ENCODE measurements around the gene TCFL5. TPM values are rescaled to one million over a fixed set of nuclear protein-coding genes. Genes with fewer than 3 reads are reported as not detected.
A peak's percentile ranks its signal among the peaks of the same experiment; 100 is the strongest.

Gene TCFL5
- total RNA-seq, 1 experiment from 2014 or later, result 29.3 TPM

DNA sequence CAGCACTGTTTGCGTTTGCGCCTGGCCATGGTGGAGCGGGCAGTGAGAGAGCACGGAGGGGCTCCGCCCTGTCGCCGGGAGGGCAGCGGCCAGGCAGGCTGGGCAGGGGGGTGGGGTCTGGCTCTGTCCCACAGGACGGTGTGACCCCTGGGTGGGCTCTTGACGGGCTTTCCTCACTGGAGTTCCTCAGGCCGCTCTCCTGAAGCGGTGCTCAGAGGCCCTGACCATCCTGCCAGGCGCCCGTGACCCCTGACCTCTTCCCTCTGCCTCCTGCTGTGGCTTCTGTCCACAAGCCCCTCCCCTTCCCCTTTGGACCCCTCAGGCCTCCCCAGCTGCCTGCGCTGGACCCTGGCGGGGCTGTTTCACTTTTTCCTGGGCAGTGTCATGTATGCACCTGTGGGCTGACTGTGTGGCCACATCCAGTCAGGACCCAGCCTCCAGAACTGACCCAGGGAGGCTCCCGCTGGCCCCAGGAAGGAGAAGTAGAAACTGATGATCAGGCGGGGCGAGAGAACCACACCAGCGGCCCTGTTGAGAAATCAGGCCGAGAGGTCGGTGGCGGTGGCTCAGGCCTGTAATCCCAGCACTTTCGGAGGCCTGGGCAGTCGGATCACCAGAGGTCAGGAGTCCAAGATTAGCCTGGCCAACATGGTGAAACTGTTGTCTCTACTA lies 55.8 kb downstream of the TCFL5 start:
- Histone ChIP-seq H2AFZ (peak overlapping the region; percentile 71; the same call in 1 of the 2 replicates), H3K27me3 (ENCODE audit: insufficient read depth, low read depth) (no peaks in the 10 kb centered on the region), H3K4me3 (peak overlapping the region; percentile 83), H3K79me2 (ENCODE audit: low read depth) (peaks cover 30% of the 10 kb centered on the region), H3F3A (ENCODE audit: insufficient read depth, low read depth) (peaks cover 39% of the 10 kb centered on the region), H3K4me2 (peak overlapping the region; percentile 97), H3K4me1 (replicated peaks; ENCODE audit: insufficient read depth) (peaks cover 14% of the 10 kb centered on the region), H3K36me3 (ENCODE audit: low read depth) (peaks cover 14% of the 10 kb centered on the region), H3K9me3 (ENCODE audit: insufficient read depth, low read depth) (no peaks in the 10 kb centered on the region), H3K27ac (no peak overlapping the region), H3K9me2 (ENCODE audit: insufficient read depth) (no peaks in the 10 kb centered on the region), H4K20me1 (ENCODE audit: insufficient read depth) (peaks cover 41% of the 10 kb centered on the region)
- intact Hi-C loops (cut with micrococcal nuclease; ENCODE audit: unreplicated experiment), result loop anchor here (5.0 kb wide), 1 partner anchor 184 kb away; no protein-coding TSS in a partner anchor
- ChIA-PET CTCF (interaction anchor here (1.5 kb wide), 1 partner anchor 17 kb away, joined by 5 read pairs; no protein-coding TSS in a partner anchor), POLR2A (ENCODE audit: unreplicated experiment) (no interaction called here)
- no peak for DNase-seq
- TF ChIP-seq, protein P1, sequence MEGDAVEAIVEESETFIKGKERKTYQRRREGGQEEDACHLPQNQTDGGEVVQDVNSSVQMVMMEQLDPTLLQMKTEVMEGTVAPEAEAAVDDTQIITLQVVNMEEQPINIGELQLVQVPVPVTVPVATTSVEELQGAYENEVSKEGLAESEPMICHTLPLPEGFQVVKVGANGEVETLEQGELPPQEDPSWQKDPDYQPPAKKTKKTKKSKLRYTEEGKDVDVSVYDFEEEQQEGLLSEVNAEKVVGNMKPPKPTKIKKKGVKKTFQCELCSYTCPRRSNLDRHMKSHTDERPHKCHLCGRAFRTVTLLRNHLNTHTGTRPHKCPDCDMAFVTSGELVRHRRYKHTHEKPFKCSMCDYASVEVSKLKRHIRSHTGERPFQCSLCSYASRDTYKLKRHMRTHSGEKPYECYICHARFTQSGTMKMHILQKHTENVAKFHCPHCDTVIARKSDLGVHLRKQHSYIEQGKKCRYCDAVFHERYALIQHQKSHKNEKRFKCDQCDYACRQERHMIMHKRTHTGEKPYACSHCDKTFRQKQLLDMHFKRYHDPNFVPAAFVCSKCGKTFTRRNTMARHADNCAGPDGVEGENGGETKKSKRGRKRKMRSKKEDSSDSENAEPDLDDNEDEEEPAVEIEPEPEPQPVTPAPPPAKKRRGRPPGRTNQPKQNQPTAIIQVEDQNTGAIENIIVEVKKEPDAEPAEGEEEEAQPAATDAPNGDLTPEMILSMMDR (conservative IDR thresholded peaks at IDR 0.05), result no peak
- TF ChIP-seq EZH2 (IDR thresholded peaks at IDR 0.05; ENCODE audit: low read depth), result no peak
- BruUV-seq (replicated peaks), result TSS peak; percentile 13

DNA sequence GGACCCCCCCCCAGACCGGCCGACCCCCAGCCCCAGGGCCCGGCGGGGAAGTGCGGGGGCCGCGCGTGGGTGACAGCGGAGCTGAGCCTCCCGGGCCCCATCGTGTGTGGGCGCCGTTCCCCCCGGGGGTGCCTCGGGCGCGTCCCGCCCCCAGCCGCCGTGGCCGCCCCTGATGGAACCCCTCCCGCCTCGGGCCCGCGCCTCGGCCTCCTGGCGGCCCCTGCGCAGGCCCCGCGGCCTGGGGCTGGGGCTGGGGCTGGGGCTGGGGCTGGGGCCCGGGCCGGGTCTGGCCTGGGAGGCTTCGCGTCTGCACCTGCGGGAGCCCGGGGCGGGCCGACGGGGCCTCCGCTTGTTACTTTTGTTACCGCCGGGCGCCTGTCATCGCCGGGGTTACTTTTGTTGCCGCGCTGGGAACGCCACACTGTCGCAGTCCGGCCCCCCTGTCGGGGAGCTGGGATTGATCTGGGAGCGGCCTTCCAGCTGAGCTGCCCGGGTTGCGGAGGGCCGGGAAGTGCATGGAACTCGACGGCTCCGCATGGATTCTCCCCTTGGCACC lies 56.4 kb downstream of the TCFL5 start:
- peaks cover 43% of the 10 kb centered on the region for H4K20me1 ChIP-seq (ENCODE audit: insufficient read depth)
- H3K4me1 ChIP-seq (replicated peaks; ENCODE audit: insufficient read depth), result peaks cover 14% of the 10 kb centered on the region
- H3K79me2 ChIP-seq (ENCODE audit: low read depth), result peaks cover 30% of the 10 kb centered on the region
- no peak for DNase-seq
- peak overlapping the region; percentile 48; the same call in 1 of the 2 replicates for H3K27ac ChIP-seq
- peak overlapping the region; percentile 83 for H3K4me3 ChIP-seq
- H3K9me3 ChIP-seq (ENCODE audit: insufficient read depth, low read depth), result no peaks in the 10 kb centered on the region
- H3K36me3 ChIP-seq (ENCODE audit: low read depth), result peaks cover 20% of the 10 kb centered on the region
- no peaks in the 10 kb centered on the region for H3K9me2 ChIP-seq (ENCODE audit: insufficient read depth)
- ChIA-PET POLR2A (ENCODE audit: unreplicated experiment) (no interaction called here), CTCF (interaction anchor here (0.5 to 1.5 kb wide), 2 partner anchors 9 to 18 kb away, joined by 3 to 5 read pairs; partner anchors contain the start of gene MRGBP)
- BruUV-seq (replicated peaks), result no TSS peak
- peak overlapping the region; percentile 71; the same call in 1 of the 2 replicates for H2AFZ ChIP-seq
- H3K4me2 ChIP-seq, result peak overlapping the region; percentile 97
- H3F3A ChIP-seq (ENCODE audit: insufficient read depth, low read depth), result peaks cover 45% of the 10 kb centered on the region
- no peaks in the 10 kb centered on the region for H3K27me3 ChIP-seq (ENCODE audit: insufficient read depth, low read depth)
- no peak for TF ChIP-seq EZH2 (IDR thresholded peaks at IDR 0.05; ENCODE audit: low read depth)
- TF ChIP-seq, protein P1 (conservative IDR thresholded peaks at IDR 0.05), result no peak
- intact Hi-C loops (cut with micrococcal nuclease; ENCODE audit: unreplicated experiment), result loop anchor here (5.0 kb wide), 1 partner anchor 183 kb away; no protein-coding TSS in a partner anchor

DNA sequence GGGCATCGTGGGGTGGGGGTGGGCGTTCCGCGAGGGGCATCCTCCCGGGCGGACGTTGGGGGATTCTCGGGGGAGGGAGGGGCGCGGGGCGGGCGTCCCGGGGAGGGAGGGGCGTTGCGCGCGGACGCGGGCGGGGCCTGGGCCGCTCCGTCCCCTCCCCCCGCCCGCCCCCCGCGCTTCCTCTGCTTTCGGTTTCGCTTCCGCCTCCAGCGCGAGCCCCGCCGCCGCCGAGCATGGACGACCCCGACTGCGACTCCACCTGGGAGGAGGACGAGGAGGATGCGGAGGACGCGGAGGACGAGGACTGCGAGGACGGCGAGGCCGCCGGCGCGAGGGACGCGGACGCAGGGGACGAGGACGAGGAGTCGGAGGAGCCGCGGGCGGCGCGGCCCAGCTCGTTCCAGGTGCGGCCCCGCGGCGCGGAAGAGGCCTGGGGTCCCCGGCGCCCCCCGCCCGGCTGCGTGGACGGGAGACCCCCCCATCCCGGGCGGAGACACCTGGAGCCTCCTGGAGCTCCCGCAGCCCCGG lies 56.9 kb downstream of the TCFL5 start, which contains the start of gene OGFR:
OGFR (plus strand) TSS at position 209 of the 528 bp plus-strand sequence; CDS start at position 234, 25 bp downstream.
- no peak for TF ChIP-seq EZH2 (IDR thresholded peaks at IDR 0.05; ENCODE audit: low read depth)
- TF ChIP-seq, protein P1 (conservative IDR thresholded peaks at IDR 0.05), result no peak
- H4K20me1 ChIP-seq (ENCODE audit: insufficient read depth), result peaks cover 42% of the 10 kb centered on the region
- no TSS peak for BruUV-seq (replicated peaks)
- peaks cover 30% of the 10 kb centered on the region for H3K79me2 ChIP-seq (ENCODE audit: low read depth)
- H3K27ac ChIP-seq, result peak within 1 kb of the TSS; percentile 48; the same call in 1 of the 2 replicates
- H3K4me2 ChIP-seq, result peak within 1 kb of the TSS; percentile 97
- H3K36me3 ChIP-seq (ENCODE audit: low read depth), result peaks cover 16% of the 10 kb centered on the region
- H2AFZ ChIP-seq, result peak within 1 kb of the TSS; percentile 82; the same call in 1 of the 2 replicates
- H3K4me1 ChIP-seq (replicated peaks; ENCODE audit: insufficient read depth), result peaks cover 14% of the 10 kb centered on the region
- intact Hi-C loops (cut with micrococcal nuclease; ENCODE audit: unreplicated experiment), result loop anchor here (5.0 kb wide), 1 partner anchor 182 kb away; no protein-coding TSS in a partner anchor
- H3K4me3 ChIP-seq, result peak within 1 kb of the TSS; percentile 83
- ChIA-PET POLR2A (ENCODE audit: unreplicated experiment) (no interaction called here), CTCF (interaction anchor here (0.5 to 1.5 kb wide), 2 partner anchors 8 to 18 kb away, joined by 3 to 5 read pairs; partner anchors contain the start of gene MRGBP)
- peaks cover 50% of the 10 kb centered on the region for H3F3A ChIP-seq (ENCODE audit: insufficient read depth, low read depth)
- no peaks in the 10 kb centered on the region for H3K27me3 ChIP-seq (ENCODE audit: insufficient read depth, low read depth)
- no peaks in the 10 kb centered on the region for H3K9me2 ChIP-seq (ENCODE audit: insufficient read depth)
- DNase-seq, result peak in 1 of 2 experiments; percentile 60
- no peaks in the 10 kb centered on the region for H3K9me3 ChIP-seq (ENCODE audit: insufficient read depth, low read depth)
